ENCODE measurements around the gene GRHPR.
"Not testable (repeated sequence)": the region's sequence is repeated elsewhere in the genome, so short reads cannot be mapped to it uniquely, and the experiment has no call there.

Gene GRHPR

GRCh38 chr9:37471942-37472684, 49.6 kb downstream of the GRHPR start:
- in situ Hi-C loops (cut with HindIII; ENCODE audit: low pct_ligation_motif_present, low sequenced_read_pairs): no loop called here
- Histone ChIP-seq H3K36me3 (replicated peaks) (no peaks in the 10 kb centered on the region), H3K4me3 (ENCODE audit: low read depth, low read length) (peak overlapping the region; percentile 46), H3K27me3 (replicated peaks) (no peaks in the 10 kb centered on the region), H3K27ac (peak overlapping the region; percentile 67)
- TF ChIP-seq CTCF (IDR thresholded peaks at IDR 0.05; ENCODE audit: low read depth, low read length, missing control alignments): no peak
- DNase-seq: peak; percentile 77

- H3K27me3 ChIP-seq (replicated peaks); H3K4me3 ChIP-seq (ENCODE audit: low read depth, low read length); H3K27ac ChIP-seq; H3K36me3 ChIP-seq (replicated peaks); DNase-seq; in situ Hi-C loops (cut with HindIII; ENCODE audit: low pct_ligation_motif_present, low sequenced_read_pairs): not testable (repeated sequence)
Measured at GRCh38 chr9:37473982-37474381, 51.5 kb downstream of the GRHPR start.

GRCh38 chr9:37474438-37474837, 51.9 kb downstream of the GRHPR start:
- Histone ChIP-seq H3K36me3 (replicated peaks) (no peaks in the 10 kb centered on the region), H3K27ac (no peak overlapping the region), H3K27me3 (replicated peaks) (no peaks in the 10 kb centered on the region), H3K4me3 (ENCODE audit: low read depth, low read length) (no peak overlapping the region)
- in situ Hi-C loops (cut with HindIII; ENCODE audit: low pct_ligation_motif_present, low sequenced_read_pairs): no loop called here
- no peak for TF ChIP-seq CTCF (IDR thresholded peaks at IDR 0.05; ENCODE audit: low read depth, low read length, missing control alignments)
- no peak for DNase-seq

GRCh38 chr9:37476930-37477329, 54.4 kb downstream of the GRHPR start:
- Histone ChIP-seq H3K36me3 (replicated peaks) (no peaks in the 10 kb centered on the region), H3K27ac (no peak overlapping the region), H3K4me3 (ENCODE audit: low read depth, low read length) (no peak overlapping the region), H3K27me3 (replicated peaks) (no peaks in the 10 kb centered on the region)
- DNase-seq: no peak
- TF ChIP-seq CTCF (IDR thresholded peaks at IDR 0.05; ENCODE audit: low read depth, low read length, missing control alignments): no peak
- in situ Hi-C loops (cut with HindIII; ENCODE audit: low pct_ligation_motif_present, low sequenced_read_pairs): loop anchor here (25.0 kb wide), 1 partner anchor 110 kb away; the partner anchor contains the start of genes FBXO10 and TOMM5

GRCh38 chr9:37477443-37477842, 54.9 kb downstream of the GRHPR start:
- not testable (repeated sequence) for DNase-seq; H3K27ac ChIP-seq; H3K4me3 ChIP-seq (ENCODE audit: low read depth, low read length); H3K27me3 ChIP-seq (replicated peaks); H3K36me3 ChIP-seq (replicated peaks)
- in situ Hi-C loops (cut with HindIII; ENCODE audit: low pct_ligation_motif_present, low sequenced_read_pairs): loop anchor here (25.0 kb wide), 1 partner anchor 110 kb away; the partner anchor contains the start of genes FBXO10 and TOMM5

GRCh38 chr9:37477987-37478619, 55.6 kb downstream of the GRHPR start:
- in situ Hi-C loops (cut with HindIII; ENCODE audit: low pct_ligation_motif_present, low sequenced_read_pairs): loop anchor here (25.0 kb wide), 1 partner anchor 109 kb away; the partner anchor contains the start of genes FBXO10 and TOMM5
- not testable (repeated sequence) for DNase-seq; H3K27me3 ChIP-seq (replicated peaks); H3K36me3 ChIP-seq (replicated peaks); H3K4me3 ChIP-seq (ENCODE audit: low read depth, low read length); H3K27ac ChIP-seq

- Histone ChIP-seq H3K36me3 (replicated peaks) (no peaks in the 10 kb centered on the region), H3K27me3 (replicated peaks) (no peaks in the 10 kb centered on the region), H3K27ac (no peak overlapping the region), H3K4me3 (ENCODE audit: low read depth, low read length) (no peak overlapping the region)
- no peak for DNase-seq
- in situ Hi-C loops (cut with HindIII; ENCODE audit: low pct_ligation_motif_present, low sequenced_read_pairs): loop anchor here (25.0 kb wide), 1 partner anchor 107 kb away; the partner anchor contains the start of genes FBXO10 and TOMM5
- no peak for TF ChIP-seq CTCF (IDR thresholded peaks at IDR 0.05; ENCODE audit: low read depth, low read length, missing control alignments)
Measured at GRCh38 chr9:37480759-37481158, 58.3 kb downstream of the GRHPR start.

Measured in brain microvascular endothelial cell (primary cell).